ENCODE data around the gene CPLANE1.
A peak's percentile ranks its signal among the peaks of the same experiment; 100 is the strongest.

CPLANE1 gene

DNA sequence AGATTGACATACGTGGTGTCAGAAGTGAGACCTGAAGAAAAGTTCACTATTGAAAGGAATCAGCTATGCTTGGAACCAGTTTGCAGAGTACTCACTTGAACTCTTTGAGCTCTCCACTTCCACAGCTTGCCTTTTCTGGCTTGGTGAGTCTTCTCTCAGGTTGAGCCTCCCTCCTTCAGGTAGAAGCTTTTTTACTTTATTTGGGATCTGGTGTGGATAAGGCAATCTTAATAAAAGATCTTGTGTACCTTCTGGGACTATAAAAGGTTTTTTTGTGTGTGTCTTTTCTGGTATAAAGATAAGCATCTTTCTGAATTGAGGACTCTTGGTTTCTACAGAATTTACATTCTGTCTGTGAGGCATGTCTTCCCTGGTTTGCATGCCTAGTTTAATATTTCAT is 5.4 kb upstream of the CPLANE1 start:
- no peak for TF ChIP-seq CTCF (IDR thresholded peaks at IDR 0.05; ENCODE audit: low read depth, low read length, missing control alignments)
- no peak for DNase-seq (ENCODE audit: low read depth)
- in situ Hi-C loops (cut with HindIII; ENCODE audit: low sequenced_read_pairs), result no loop called here
- H3K4me3 ChIP-seq (ENCODE audit: low read depth, low read length), result no peak overlapping the region

DNA sequence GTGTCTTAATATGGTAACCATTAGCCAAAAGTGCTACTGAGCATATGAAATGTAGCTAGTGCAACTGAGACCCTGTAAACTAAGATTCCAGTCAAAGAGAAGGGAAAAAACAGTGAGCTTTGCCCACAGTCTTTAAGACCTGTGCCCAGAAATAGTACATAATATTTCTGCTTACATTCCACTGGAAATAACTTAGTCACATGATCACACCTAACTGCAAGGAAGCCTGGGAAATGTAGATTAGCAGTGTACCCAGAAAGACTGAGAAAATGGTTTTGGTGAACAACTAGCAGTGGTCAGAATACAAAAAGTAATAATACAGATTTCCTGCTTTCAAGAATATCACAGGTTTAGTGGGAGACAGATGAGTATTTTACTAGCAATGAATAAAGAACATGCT is 2.5 kb upstream of the CPLANE1 start:
- no peak for DNase-seq (ENCODE audit: low read depth)
- in situ Hi-C loops (cut with HindIII; ENCODE audit: low sequenced_read_pairs), result no loop called here
- no peak for TF ChIP-seq CTCF (IDR thresholded peaks at IDR 0.05; ENCODE audit: low read depth, low read length, missing control alignments)
- H3K4me3 ChIP-seq (ENCODE audit: low read depth, low read length), result no peak overlapping the region

- no peak for TF ChIP-seq CTCF (IDR thresholded peaks at IDR 0.05; ENCODE audit: low read depth, low read length, missing control alignments)
- in situ Hi-C loops (cut with HindIII; ENCODE audit: low sequenced_read_pairs), result no loop called here
- peak overlapping the region; percentile 91 for H3K4me3 ChIP-seq (ENCODE audit: low read depth, low read length)
- no peak for DNase-seq (ENCODE audit: low read depth)
Measured at GRCh38 chr5:37249815-37250164, 614 bp upstream of the CPLANE1 start.

- DNase-seq (ENCODE audit: low read depth), result no peak
- in situ Hi-C loops (cut with HindIII; ENCODE audit: low sequenced_read_pairs), result no loop called here
- peak overlapping the region; percentile 91 for H3K4me3 ChIP-seq (ENCODE audit: low read depth, low read length)
- TF ChIP-seq CTCF (IDR thresholded peaks at IDR 0.05; ENCODE audit: low read depth, low read length, missing control alignments), result no peak
Measured at GRCh38 chr5:37248421-37248969, 681 bp downstream of the CPLANE1 start.

DNA sequence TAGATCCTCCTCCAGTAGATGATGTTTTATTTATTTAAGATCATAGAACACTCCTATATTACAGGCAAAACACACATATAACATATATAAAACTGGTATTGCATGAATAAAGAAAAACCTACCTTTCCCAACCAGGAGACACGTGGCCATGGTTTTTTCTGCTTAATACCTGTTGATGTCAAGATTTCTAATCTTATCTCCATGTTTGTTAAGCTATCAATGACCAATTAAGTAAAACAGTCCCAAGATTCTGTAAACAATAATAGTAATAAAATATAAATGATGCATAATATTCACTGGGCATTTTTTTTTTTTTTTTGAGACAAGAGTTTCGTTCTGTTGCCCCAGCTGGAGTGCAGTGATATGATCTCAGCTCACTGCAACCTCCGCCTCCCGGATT is 1.7 kb downstream of the CPLANE1 start:
- H3K4me3 ChIP-seq (ENCODE audit: low read depth, low read length), result no peak overlapping the region
- in situ Hi-C loops (cut with HindIII; ENCODE audit: low sequenced_read_pairs), result no loop called here
- TF ChIP-seq CTCF (IDR thresholded peaks at IDR 0.05; ENCODE audit: low read depth, low read length, missing control alignments), result no peak
- DNase-seq (ENCODE audit: low read depth), result no peak

- no peak for DNase-seq (ENCODE audit: low read depth)
- H3K4me3 ChIP-seq (ENCODE audit: low read depth, low read length), result no peak overlapping the region
- in situ Hi-C loops (cut with HindIII; ENCODE audit: low sequenced_read_pairs), result no loop called here
Measured at GRCh38 chr5:37247036-37247435, 2.1 kb downstream of the CPLANE1 start.

More at GRCh38 chr5:37247036-37247435, 2.1 kb downstream of the CPLANE1 start:
- no peak for TF ChIP-seq CTCF (IDR thresholded peaks at IDR 0.05; ENCODE audit: low read depth, low read length, missing control alignments)
